ENCODE measurements around the gene SAFB.

DNA sequence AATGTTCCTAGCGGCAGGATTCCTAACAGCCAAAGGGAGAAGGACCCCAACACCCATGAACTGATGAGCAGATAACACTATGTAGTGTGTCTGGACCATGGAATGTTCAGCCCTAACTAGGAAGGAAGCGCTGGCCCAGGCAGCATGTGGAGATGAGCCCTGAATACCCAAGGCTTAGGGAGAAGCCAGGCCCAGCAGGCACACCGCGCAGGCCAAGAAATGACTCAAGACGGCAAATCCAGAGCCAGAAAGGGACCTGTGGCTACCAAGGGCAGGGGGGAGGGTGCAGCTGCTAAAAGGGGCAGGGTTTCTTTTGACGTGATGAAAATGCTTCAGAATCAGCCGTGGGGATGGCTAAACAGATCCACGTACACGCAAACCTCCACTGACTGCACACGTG, 34.4 kb upstream of the SAFB start:
- TF ChIP-seq CTCF (conservative IDR thresholded peaks at IDR 0.05; ENCODE audit: low read depth, low read length) (no peak), EZH2 (IDR thresholded peaks at IDR 0.05; ENCODE audit: borderline replicate concordance, low read depth, low read length, poor library complexity, severe bottlenecking) (no peak)

All from A673 (cell line).